NOMO-1 treated with dmso at 0.1 percent for 144 hours (cell line): Measurements from ENCODE around the gene TMEM238L.

Experiments used
- DNase-seq: peaks from one replicate; lab custom pipeline; 2025; ENCODE audit not compliant: unreplicated experiment; lab: John Stamatoyannopoulos, UW

The TMEM238L gene

DNA sequence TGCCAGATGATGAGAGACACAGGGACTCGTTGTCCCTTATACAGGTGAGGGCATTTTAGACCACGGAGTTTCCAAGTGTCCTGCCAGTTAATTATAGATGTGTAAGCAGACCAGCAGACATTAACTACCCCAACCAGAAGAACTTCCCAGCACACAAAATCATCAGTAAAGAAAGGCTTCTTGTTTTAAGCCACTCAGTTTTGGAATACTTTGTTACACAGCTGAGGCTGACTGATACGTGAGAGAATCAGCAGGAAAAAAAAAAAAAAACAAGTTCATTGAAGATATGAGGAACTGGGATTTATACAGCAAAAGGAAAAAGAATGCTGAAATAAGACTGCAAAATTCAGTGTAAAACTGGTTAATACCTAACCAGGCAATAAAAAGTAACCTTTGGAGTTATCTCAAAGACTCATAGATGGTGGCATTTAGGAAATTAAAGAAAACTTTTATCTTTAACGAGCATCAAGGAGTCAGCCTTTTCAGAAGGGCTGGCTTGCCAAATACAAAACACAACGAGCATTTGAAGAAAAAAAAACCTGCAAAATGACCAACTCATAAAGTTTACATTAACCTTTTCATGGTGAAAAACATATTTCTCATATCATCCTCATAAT is 28.1 kb downstream of the TMEM238L start:
- DNase-seq: no peak

- DNase-seq: no peak
Observed at GRCh38 chr17:10775058-10775457, 28.8 kb downstream of the TMEM238L start.

DNA sequence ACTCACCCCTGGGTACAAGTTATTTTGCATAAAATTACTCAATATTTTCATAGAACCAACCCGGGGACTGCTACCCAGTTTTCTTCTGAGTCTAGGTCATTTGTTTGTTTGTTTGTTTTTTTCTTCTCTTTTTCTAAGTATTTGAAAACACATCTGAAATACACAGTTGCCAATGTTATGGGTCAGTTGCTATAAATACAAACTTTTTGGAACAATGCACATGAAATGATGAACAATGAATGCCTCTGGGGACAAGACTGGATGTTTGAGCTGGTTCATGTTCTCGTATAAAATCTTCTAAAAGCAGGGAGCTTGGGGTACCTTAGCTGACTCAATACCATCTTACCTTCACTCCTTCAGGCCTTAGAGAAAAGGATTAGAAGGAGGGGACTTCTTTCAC is 30.5 kb downstream of the TMEM238L start:
- no peak for DNase-seq

- no peak for DNase-seq
Observed at GRCh38 chr17:10772425-10773380, 31.2 kb downstream of the TMEM238L start.

GRCh38 chr17:10771148-10771547 is 32.8 kb downstream of the TMEM238L start:
- no peak for DNase-seq

GRCh38 chr17:10769840-10770239 is 34.1 kb downstream of the TMEM238L start:
- no peak for DNase-seq

GRCh38 chr17:10768750-10769251 is 35.1 kb downstream of the TMEM238L start:
- no peak for DNase-seq

- no peak for DNase-seq
Observed at GRCh38 chr17:10767232-10767631, 36.7 kb downstream of the TMEM238L start.

- DNase-seq: no peak
Observed at GRCh38 chr17:10762037-10762436, 41.9 kb downstream of the TMEM238L start.

DNA sequence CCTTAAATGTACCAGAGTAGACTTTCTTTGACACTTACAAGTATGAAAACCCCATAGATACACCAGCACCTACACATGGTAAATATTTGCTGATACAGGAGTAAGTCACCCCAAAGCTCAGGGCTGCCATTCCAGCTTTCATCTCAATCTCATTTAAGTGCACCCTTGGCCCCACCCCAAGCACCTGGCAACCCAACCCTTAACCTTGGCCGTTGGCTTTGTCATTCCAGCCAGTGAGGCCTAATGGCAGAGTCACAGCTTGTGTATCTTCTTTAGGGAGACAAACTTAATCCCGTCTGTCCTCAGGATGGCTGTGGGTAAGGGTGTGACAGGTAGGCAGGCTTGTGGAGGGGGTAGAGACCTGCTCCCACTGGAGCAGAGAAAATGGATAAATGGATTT is 42.6 kb downstream of the TMEM238L start:
- DNase-seq: no peak

DNA sequence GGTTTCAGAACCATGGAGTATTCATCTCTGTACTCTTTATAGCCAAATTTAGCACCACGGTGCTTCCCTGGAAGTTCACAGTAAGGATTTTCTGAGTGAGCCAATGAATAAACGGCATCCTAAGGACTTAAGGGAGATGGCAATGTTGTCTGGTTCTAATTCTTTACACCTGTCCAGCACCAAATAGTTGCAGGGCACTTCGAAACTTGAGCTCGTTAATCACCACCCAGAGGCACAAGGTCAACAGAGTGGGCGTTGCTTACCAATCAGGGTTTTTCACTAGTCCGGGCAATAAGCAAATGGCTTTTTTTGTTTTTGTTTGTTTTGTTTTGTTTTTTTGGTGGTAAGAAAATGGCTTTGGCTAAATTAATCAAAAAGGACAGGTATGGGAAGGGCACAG is 45.8 kb downstream of the TMEM238L start:
- DNase-seq: no peak

GRCh38 chr17:10757647-10758046 is 46.3 kb downstream of the TMEM238L start:
- no peak for DNase-seq

GRCh38 chr17:10757067-10757466 is 46.8 kb downstream of the TMEM238L start:
- DNase-seq: no peak

- DNase-seq: no peak
Observed at GRCh38 chr17:10756619-10757018, 47.3 kb downstream of the TMEM238L start.

DNA sequence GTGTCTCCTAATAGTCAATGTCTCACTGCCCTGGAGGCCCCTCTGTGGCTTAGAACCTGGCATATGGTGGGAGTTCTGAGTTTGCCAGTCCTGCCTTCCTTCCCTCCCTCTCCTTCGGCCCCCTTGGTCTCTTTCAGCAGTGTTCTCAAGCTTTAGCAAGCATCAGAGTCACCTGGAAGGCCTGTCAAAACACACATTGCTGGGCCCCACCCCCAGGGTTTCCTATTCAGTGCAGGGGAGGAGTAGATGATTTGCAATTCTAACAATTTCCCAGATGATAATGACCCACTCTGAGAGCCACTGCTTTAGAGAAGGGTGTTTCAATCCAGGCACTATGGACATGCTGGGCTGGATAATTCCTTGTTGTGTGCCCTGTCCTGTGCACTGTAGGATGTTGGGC is 47.7 kb downstream of the TMEM238L start:
- DNase-seq: no peak

DNA sequence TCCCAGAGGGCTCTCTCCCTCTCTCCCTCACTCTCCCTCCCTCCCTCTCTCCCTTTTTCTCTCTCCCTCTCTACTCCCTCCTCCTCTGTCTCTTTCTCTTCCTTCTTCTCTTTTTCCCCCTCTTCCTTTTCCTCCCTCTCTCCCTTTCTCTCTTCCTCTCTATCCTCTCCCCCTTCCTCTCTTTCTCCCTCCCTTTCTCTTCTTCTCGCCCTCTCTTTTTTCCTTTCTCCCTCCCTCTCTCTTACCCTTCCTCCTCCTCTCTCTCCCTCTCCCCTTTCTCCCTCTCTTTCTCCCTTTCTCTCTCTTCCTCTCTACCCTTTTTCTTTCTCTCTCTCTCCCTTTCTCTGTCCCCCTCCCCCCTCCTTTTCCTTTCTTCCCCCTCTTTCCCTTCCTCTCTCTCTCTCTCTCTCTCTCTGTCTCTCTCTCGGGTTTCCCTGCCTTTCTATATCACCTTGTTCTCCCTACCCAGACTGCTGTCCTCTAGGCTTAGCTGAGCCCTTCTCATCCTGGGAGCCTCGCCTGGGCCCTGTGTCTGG is 48.2 kb downstream of the TMEM238L start:
- DNase-seq: no peak

GRCh38 chr17:10754861-10755591 is 48.9 kb downstream of the TMEM238L start:
- DNase-seq: no peak

GRCh38 chr17:10754109-10754508 is 49.8 kb downstream of the TMEM238L start:
- no peak for DNase-seq

GRCh38 chr17:10752696-10753095 is 51.2 kb downstream of the TMEM238L start:
- no peak for DNase-seq

DNA sequence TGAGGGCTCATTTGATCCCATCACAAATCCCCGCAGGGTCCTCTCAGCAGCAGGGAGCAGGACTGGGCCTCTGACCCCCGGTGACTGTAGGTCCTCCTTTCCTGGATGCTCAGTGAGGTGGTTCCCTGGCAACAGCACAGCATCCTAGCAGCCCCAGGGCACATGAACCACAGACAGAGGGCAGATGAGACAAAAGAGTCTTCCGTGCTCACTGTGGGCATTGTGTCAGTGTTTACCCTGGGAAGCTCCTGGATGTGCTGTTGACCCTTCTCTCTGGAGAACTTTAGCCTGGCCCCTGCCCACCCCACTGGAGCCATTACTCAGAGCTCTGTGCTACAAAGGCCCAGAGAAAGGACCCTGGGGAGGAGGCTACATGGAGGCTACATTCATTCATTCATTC is 52.3 kb downstream of the TMEM238L start:
- no peak for DNase-seq

- DNase-seq: no peak
Observed at GRCh38 chr17:10750210-10750609, 53.7 kb downstream of the TMEM238L start.
